ENCODE data around the gene OR2T3.
"Not testable (repeated sequence)": the region's sequence is repeated elsewhere in the genome, so short reads cannot be mapped to it uniquely, and the experiment has no call there.

- TF ChIP-seq USF2 (IDR thresholded peaks at IDR 0.05; ENCODE audit: borderline replicate concordance, low read depth, low read length); CTCF (IDR thresholded peaks at IDR 0.05); POLR2AphosphoS5 (IDR thresholded peaks at IDR 0.05; ENCODE audit: low read depth, low read length): not testable (repeated sequence)
Measured at GRCh38 chr1:248448409-248449074, 24.6 kb upstream of the OR2T3 start.
